Pancreas (tissue), 10 donors: Measurements from ENCODE around the gene TCN2. TPM values are rescaled to one million over a fixed set of nuclear protein-coding genes. Genes with fewer than 3 reads are reported as not detected.

Experiments used
- ATAC-seq, 4 donors: fragments of 200-7000 bp; cut with Tn5 transposase; one replicate each; pipeline versions ENCODE4 v1.8.0 to v1.9.1; 2020; ENCODE audit warnings: mild to moderate bottlenecking in 4 of 4, moderate library complexity in 4 of 4
- DNase-seq, 6 donors: peaks; one replicate each; pipeline ENCODE4 v3.0.0-alpha.2; 2020
- FAIRE-seq: peaks from 2 replicates; lab custom pipeline; 2012; peaks lifted over from hg19 to GRCh38; lab: Jason Lieb, UNC
- H3K27ac ChIP-seq, 4 donors: fragments of 200-600 bp; sonication (generic); 1 replicate in 3 of 4; 2 replicates in 1 of 4; pipeline versions ENCODE4 v1.5.0 to v1.8.0; 2020
- H3K27me3 ChIP-seq, 4 donors: fragments of 200-600 bp; one replicate each; pipeline ENCODE4 v1.8.0; 2021
- H3K36me3 ChIP-seq, 3 donors: fragments of 200-600 bp; sonication (generic) in 1 of 3; one replicate each; pipeline versions ENCODE4 v1.5.0 to v1.8.0; 2020 to 2021
- H3K4me1 ChIP-seq, 3 donors: fragments of 200-600 bp; one replicate each; pipeline ENCODE4 v1.8.0; 2021
- H3K4me3 ChIP-seq, 4 donors: fragments of 200-600 bp; sonication (generic) in 2 of 4; one replicate each; pipeline versions ENCODE4 v1.5.0 to v1.8.0; 2020 to 2021
- H3K9me3 ChIP-seq, 4 donors: fragments of 200-600 bp; one replicate each; pipeline ENCODE4 v1.8.0; 2021
- CTCF ChIP-seq, 4 donors: fragments of 200-600 bp; sonication (generic) in 3 of 4; IDR thresholded peaks; one replicate each; pipeline versions ENCODE4 v1.5.0 to v1.8.0; 2021; ENCODE audit warnings: antibody characterized with exemption in 4 of 4
- WGBS, 2 donors: extraction: QIAGEN DNeasy Blood & Tissue Kit; methylation state at CpG; one replicate each; pipeline ENCODE4 v1.1.7; 2013; 5-methylcytosine and 5-hydroxymethylcytosine counted together
- intact Hi-C, 3 donors: fragments of 100-400 bp; cut with DNase I; formaldehyde crosslinking; loops; one replicate each; pipeline versions ENCODE4 v1.11.1 to v1.14.2; 2022
- polyA plus RNA-seq, 2 donors: library from polyadenylated mRNA; stranded (reverse); fragments of 200-250 nt; gene quantifications; one replicate each; pipeline ENCODE4 v1.2.3, GENCODE V29; 2013
- total RNA-seq, 6 donors: library from RNA; stranded (reverse); fragmentation: NEBNext Ultra II Directional in 4 of 6; extraction: Animal tissue kit (Norgen Biotek cat#: 25700) in 4 of 6; gene quantifications; one replicate each; pipeline versions ENCODE4 v1.2.1 to v1.2.4, GENCODE V29; 2021 to 2023
- donor health status: healthy with polysubstance abuse.
- donor health status: DM: no; HTN: no; CAD: no; lungs with moderate emphysema.
- donor health status: DM: no; HTN: no; CAD: no.
- donor health status: control.
- donor health status: control.
- donor health status: Bipolar disorder and iron deficiency.
- donor health status: DM: yes; HTN: yes; CAD: no.
- donor health status: DM: no; HTN: no; CAD: no.
- donor health status: DM: no; HTN: no; CAD: no.
- donor health status: DM: yes; HTN: yes; CAD: no.

The TCN2 gene
- total and polyA plus RNA-seq, 8 donors: 3.6 to 10.0 (median 5.9) TPM

- no peak for TF ChIP-seq CTCF (IDR thresholded peaks at IDR 0.05)
- Histone ChIP-seq H3K4me3 (peak overlapping the region; percentile 50 to 97 (median 83)), H3K27me3 (no peaks in the 10 kb centered on the region), H3K27ac (no peak overlapping the region), H3K4me1 (peaks cover 0 to 4% (median 0%) of the 10 kb centered on the region in 3 donors), H3K9me3 (no peaks in the 10 kb centered on the region), H3K36me3 (no peaks in the 10 kb centered on the region)
- no peak for FAIRE-seq
- WGBS, 2 donors: 0 to 1% methylated on average over 18 of the region's 18 CpGs
- ATAC-seq: peak in 3 of 4 donors; percentile 4 to 12 (median 12)
- DNase-seq: no peak
- intact Hi-C loops: no loop called here
These were observed 60.1 kb downstream of the TCN2 start for GRCh38 chr22:30667107-30667493.

GRCh38 chr22:30667494-30668385, 60.8 kb downstream of the TCN2 start, which contains the start of gene DUSP18:
TSS of gene DUSP18 (minus strand) at chr22:30667875. CDS start at chr22:30664003, 3,872 bp downstream.
- H3K27ac ChIP-seq: peak within 1 kb of the TSS in 3 of 4 donors; percentile 33 to 48 (median 41)
- WGBS, 2 donors: 0 to 1% methylated on average over 77 of the region's 77 CpGs
- H3K36me3 ChIP-seq: no peaks in the 10 kb centered on the region
- FAIRE-seq (no peak), ATAC-seq (peak; percentile 98 to 100 (median 99)), DNase-seq (peak; percentile 90 to 100 (median 96))
- H3K27me3 ChIP-seq: no peaks in the 10 kb centered on the region
- H3K4me1 ChIP-seq: peaks cover 0 to 4% (median 0%) of the 10 kb centered on the region in 3 donors
- TF ChIP-seq CTCF (IDR thresholded peaks at IDR 0.05): peak in 1 of 4 donors; percentile 8
- intact Hi-C loops: no loop called here
- peak within 1 kb of the TSS; percentile 50 to 97 (median 83) for H3K4me3 ChIP-seq
- H3K9me3 ChIP-seq: no peaks in the 10 kb centered on the region

- DNase-seq (no peak), FAIRE-seq (no peak), ATAC-seq (peak; percentile 3 to 8 (median 4))
- Histone ChIP-seq H3K36me3 (no peaks in the 10 kb centered on the region), H3K27ac (peak overlapping the region in 2 of 4 donors; percentile 33 to 48), H3K4me3 (peak overlapping the region; percentile 50 to 97 (median 83)), H3K27me3 (no peaks in the 10 kb centered on the region), H3K4me1 (peaks cover 0 to 4% (median 0%) of the 10 kb centered on the region in 3 donors), H3K9me3 (no peaks in the 10 kb centered on the region)
- no peak for TF ChIP-seq CTCF (IDR thresholded peaks at IDR 0.05)
- WGBS, 2 donors: 17 to 23% methylated on average over 10 of the region's 10 CpGs
- intact Hi-C loops: no loop called here
These were observed 61.4 kb downstream of the TCN2 start for GRCh38 chr22:30668386-30668710.

GRCh38 chr22:30671071-30671470, 64.1 kb downstream of the TCN2 start:
- Histone ChIP-seq H3K4me1 (peaks cover 0 to 4% (median 0%) of the 10 kb centered on the region in 3 donors), H3K27ac (no peak overlapping the region), H3K27me3 (no peaks in the 10 kb centered on the region), H3K36me3 (no peaks in the 10 kb centered on the region), H3K9me3 (no peaks in the 10 kb centered on the region), H3K4me3 (no peak overlapping the region)
- FAIRE-seq (no peak), DNase-seq (no peak), ATAC-seq (no peak)
- intact Hi-C loops: no loop called here
- TF ChIP-seq CTCF (IDR thresholded peaks at IDR 0.05): no peak
- WGBS, 2 donors: 62 to 69% methylated on average over 3 of the region's 3 CpGs

- ATAC-seq: no peak
- Histone ChIP-seq H3K4me3 (no peak overlapping the region), H3K4me1 (no peaks in the 10 kb centered on the region), H3K27ac (no peak overlapping the region), H3K9me3 (no peaks in the 10 kb centered on the region), H3K36me3 (no peaks in the 10 kb centered on the region), H3K27me3 (no peaks in the 10 kb centered on the region)
- no peak for DNase-seq
- intact Hi-C loops: no loop called here
- no peak for FAIRE-seq
- 85 to 91% methylated on average over 4 of the region's 4 CpGs for WGBS, 2 donors
- no peak for TF ChIP-seq CTCF (IDR thresholded peaks at IDR 0.05)
These were observed 66.2 kb downstream of the TCN2 start for GRCh38 chr22:30673136-30673535.
